Renal pelvis (tissue), 4 donors: ENCODE results near the gene FAM151B. TPM values are rescaled to one million over a fixed set of nuclear protein-coding genes. Genes with fewer than 3 reads are reported as not detected.

ENCODE experiments used
- DNase-seq: peaks from one replicate; pipeline ENCODE4 v3.0.0-alpha.2; 2013
- polyA plus RNA-seq, 3 donors: library from polyadenylated mRNA; unstranded; fragments of 120-200 nt; gene quantifications; one replicate each; pipeline ENCODE4 v1.2.1, GENCODE V29; 2013; ENCODE audit not compliant: insufficient read length in 3 of 3

FAM151B gene
- polyA plus RNA-seq, 3 donors: 1.4 to 5.0 (median 3.1) TPM

DNA sequence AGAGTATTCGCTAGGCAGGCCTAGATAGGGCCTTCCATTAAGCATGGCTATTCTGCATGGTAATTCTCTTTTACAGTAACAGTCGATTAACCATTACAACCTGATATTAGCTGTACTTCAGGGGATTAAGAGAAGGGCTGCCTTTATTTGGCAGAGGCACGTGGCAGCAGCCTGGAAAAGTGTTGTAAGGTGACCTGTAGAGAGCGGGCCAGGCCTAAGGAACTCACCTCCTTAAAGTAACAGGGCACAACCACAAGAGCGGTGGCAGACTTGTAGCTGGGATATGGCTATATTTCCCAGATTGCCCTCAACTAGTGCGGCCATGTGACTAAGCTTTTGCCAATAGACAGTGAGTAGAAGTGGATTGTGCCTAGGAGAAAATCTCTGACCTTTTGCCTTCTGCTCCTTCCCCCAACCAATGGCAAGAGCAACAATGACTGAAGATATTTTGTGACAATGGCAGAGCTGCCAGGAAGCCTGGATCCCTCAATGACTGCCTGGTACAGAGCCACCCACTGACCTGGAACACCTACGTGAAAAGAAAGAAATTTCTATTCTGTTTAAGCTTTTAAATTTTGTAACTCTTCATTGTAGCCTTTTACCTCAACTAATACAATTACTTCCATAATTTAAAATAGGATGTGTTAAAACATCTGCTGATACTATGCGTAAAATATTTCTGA lies 101.1 kb downstream of the FAM151B start:
- no peak for DNase-seq

DNA sequence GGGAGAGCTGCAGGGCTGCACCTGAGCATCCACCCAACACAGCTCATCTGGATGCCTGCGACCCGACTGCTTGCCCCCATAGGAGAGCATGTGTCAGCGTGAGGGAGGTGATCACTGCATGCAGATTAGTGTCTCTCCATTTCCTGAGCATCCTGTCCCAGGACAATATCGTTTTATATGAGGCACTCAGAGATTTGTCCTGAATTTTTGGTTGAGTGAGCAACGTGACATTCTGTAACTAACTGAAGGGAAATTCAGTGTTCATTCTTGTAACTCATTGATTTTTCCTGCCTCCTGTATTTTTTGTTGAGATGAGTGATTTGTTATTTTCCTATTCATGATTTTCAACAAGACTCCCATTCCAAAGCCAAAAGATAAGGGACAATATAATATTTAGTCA lies 102.9 kb downstream of the FAM151B start:
- no peak for DNase-seq

DNA sequence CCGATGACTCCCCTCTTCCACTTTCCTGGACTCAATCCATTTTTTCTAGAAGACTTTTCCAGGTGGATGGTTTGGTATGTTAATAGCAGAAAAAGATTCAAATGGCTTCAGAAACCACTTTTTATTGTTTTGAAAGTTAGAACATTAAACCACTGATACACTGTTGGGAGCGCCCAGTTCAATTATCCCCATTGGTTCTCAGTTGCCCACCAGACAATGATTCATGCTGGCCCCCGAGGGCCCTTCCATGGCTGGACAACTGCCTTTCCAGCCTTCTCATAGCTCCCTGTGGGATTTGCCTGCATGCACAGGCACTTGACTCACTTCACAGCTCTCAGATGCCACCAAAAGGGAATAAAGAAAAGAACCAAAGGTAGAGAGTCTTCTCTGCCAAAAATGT lies 103.5 kb downstream of the FAM151B start:
- no peak for DNase-seq

DNA sequence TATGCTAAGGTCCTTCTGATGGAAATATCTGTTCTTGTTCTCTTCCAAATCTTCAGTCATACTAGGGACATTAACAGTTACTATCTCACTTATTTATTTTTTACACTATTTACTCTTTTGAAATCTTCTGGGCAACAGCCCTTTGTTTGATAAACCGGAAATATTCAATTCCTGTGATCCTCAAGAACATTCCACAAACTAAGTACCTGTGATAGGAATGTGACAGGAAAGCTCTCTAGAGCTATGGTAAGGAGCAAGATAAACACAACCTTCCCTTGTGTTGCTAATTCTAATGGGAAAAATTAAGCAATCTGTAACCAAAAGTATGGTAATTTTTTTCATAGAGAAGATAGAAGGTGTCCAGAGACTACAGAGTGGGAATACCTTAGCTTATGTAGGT lies 104.2 kb downstream of the FAM151B start:
- DNase-seq: no peak

Other genes starting within 250 kb of the FAM151B start
- gene SERINC5, start 232.1 kb upstream of the FAM151B start, polyA plus RNA-seq: 10 to 100 TPM; 42.5 to 63.2 (median 61.0) TPM
- not detected for gene SPZ1, start 168.1 kb upstream of the FAM151B start, polyA plus RNA-seq
- 10 to 100 TPM; 55.5 to 85.5 (median 75.1) TPM for gene ZFYVE16, start 80.0 kb upstream of the FAM151B start, polyA plus RNA-seq
- gene ANKRD34B, start 82.2 kb downstream of the FAM151B start, polyA plus RNA-seq: under 1 TPM; 0.14 to 0.44 (median 0.26) TPM
- 10 to 100 TPM; 17.2 to 20.6 (median 19.4) TPM for gene MSH3, start 166.6 kb downstream of the FAM151B start, polyA plus RNA-seq
- 10 to 100 TPM; 54.7 to 73.2 (median 68.5) TPM for gene DHFR, start 166.9 kb downstream of the FAM151B start, polyA plus RNA-seq